Fibroblast of skin of right biceps (primary cell): Measurements from ENCODE around the gene NFYC.
"Not testable (repeated sequence)": the region's sequence is repeated elsewhere in the genome, so short reads cannot be mapped to it uniquely, and the experiment has no call there.

Experiments used
- DNase-seq: peaks from one replicate; pipeline ENCODE4 v3.0.0-alpha.2; 2013

NFYC gene

GRCh38 chr1:40708750-40709099 lies 17.2 kb downstream of the NFYC start:
- peak; percentile 86 for DNase-seq

- peak; percentile 96 for DNase-seq
These were observed 17.7 kb downstream of the NFYC start for GRCh38 chr1:40709100-40709801.

DNA sequence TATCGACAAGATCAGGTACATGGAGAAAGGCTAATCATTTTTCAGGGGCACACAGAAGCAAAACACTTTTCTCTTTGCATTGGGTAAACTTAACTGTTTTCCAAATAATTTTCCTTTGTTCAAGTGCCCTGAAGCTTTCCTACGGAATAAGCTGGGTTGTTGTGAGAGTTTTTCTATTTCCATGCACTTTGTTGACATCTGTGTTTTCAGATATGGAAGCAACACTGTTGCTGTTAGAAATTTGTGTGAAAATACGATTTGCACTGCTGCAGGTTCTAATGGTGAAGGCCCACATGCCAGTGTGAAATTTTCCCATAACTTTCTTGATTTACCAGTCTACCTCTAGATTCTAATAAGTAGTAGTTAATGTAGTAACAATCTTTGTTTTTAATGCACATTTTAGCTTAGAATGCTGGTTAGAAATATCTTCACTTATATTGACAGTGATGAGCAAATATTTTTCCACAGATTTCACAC lies 18.3 kb downstream of the NFYC start:
- no peak for DNase-seq

- DNase-seq: peak; percentile 31
These were observed 19.2 kb downstream of the NFYC start for GRCh38 chr1:40710581-40711315.

GRCh38 chr1:40711465-40712404 lies 20.2 kb downstream of the NFYC start:
- DNase-seq: peak; percentile 73

GRCh38 chr1:40712405-40712944 lies 21.0 kb downstream of the NFYC start:
- no peak for DNase-seq

DNA sequence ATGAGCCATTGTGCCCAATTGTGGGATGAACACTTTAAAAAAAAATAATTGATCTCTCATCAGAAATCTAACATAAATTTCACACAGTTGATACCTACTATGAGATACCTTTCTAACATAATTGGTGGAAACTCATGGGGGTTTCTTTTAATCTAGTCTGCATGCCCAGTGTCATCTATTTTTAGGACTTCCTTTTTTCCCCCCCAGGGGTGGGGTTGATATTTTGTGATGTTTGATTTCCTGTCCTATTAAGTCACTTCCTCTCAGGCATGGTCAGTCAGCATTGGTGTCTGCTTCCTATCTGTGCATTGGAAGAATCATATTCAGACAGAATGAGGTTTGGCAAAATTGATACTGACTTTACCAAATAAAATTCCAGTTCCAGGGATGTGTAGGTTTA lies 21.5 kb downstream of the NFYC start:
- DNase-seq: peak; percentile 48

DNA sequence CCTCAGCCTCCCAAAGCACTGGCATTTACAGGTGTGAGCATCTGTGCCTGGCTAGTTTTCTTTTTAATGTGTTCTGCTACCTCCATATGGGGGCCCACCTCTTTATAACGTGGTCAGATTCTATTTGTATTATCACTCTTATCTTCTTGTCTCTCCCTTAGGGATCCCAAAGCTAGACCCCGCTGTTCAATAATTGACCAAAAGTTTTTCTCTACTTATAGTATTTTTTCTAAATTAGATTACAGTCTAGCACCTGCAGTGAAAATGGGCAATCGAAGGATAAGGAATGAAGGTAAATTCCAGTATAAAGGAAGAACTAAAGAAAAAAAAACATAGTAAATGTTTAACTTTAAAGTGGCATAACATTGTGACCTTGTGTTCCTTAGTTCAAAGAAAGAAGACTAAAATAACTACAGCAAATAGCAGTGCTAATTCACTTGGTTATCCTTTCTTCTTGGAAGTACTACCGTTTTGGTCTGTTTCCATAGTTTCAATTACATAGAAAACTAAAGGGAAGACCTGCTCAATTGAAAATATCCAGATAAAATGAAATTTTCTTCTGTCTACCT lies 24.1 kb downstream of the NFYC start:
- DNase-seq: no peak

DNA sequence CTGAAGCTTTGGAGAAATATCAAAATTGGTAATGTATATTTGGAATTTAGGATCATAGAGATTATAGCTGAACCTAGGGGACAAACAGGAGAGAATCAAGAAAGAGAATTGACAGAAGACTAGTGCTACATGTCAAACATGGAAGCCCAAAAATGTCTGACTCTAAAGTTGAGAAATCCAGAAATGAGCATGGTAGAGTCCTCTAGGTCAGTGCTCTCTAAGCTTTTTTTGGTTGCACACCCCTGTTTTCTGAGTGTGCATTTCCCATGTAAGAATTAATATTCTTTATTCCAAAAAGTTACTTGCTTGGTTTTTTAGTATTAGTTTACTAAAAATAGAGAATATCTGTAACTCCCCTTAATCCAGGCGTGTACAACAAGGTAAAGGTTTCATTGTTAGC lies 25.6 kb downstream of the NFYC start:
- DNase-seq: no peak

GRCh38 chr1:40717955-40718354 lies 26.5 kb downstream of the NFYC start:
- peak; percentile 21 for DNase-seq

DNA sequence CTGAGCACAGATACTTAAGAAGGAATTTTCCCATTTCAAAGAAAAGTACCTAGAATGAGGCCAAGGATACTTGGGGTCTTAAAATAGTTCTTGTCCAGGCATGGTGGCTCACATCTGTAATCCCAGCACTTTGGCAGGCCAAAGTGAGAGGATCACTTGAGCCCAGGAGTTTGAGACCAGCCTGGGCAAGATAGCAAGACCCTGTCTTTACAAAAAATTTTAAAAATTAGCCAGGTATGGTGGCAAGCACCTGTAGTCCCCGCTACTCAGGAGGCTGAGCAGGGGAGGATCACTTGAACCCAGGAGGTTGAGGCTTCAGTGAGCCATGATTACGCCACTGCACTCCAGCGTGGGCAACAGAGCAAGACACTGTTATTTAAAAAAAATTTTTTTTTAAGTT lies 29.0 kb downstream of the NFYC start:
- no peak for DNase-seq

GRCh38 chr1:40722622-40723021 lies 31.1 kb downstream of the NFYC start:
- DNase-seq: no peak

DNA sequence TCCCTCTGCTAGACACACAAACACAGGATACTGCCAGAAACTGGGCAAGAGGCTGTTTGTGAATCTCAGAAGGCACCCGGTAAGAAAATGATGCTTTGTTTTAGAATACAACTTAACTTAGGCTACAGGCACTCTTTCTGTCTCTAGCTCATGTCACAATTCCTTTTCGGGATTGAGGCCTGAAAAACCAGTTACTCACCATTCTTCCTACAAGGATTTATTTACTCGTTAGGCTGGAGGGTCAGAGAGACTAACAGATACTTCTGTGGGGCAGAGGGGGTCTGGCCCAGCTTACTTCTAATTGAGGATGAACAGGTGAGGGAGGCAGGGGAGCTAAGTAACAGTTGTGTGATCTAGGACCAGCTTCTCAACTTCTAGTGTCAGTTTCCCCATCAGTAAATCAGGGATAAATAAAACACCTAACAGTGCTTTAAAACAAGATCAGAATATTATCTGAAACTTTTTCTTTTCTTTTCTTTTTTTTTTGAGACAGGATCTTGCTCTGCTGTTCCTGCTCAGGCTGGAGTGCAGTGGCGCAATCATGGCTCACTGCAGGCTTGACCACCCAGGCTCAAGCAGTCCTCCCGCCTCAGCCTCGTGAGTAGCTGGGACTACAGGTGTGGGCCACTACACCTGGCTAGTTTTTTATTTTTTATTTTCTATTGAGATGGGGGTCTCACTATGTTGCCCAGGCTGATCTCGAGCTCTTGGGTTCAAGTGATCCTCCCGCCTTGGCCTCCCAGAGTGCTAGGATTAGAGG lies 31.9 kb downstream of the NFYC start:
- no peak for DNase-seq

- DNase-seq: peak; percentile 72
These were observed 36.2 kb downstream of the NFYC start for GRCh38 chr1:40727662-40728061.

DNA sequence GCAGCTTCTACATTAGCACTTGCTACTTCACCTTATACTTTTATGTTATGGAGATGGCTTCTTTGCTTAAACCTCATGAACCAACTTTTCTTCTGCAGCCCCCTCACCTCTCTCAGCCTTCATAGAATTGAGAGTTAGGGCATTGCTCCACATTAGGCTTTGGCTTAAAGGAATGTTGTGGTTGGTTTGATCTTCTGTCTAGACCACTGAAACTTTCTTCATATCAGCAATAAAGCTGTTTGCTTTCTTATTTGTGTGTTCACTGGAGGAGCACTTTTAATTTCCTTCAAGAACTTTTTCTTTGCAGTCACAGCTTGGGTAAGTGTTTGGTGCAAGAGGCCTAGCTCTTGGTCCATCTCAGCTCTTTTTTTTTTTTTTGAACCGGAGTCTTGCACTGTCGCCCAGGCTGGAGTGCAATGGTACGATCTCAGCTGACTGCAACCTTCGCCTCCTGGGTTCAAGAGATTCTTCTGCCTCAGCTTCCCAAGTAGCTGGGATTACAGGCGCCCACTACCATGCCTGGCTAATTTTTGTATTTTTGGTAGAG lies 37.9 kb downstream of the NFYC start:
- not testable (repeated sequence) for DNase-seq

DNA sequence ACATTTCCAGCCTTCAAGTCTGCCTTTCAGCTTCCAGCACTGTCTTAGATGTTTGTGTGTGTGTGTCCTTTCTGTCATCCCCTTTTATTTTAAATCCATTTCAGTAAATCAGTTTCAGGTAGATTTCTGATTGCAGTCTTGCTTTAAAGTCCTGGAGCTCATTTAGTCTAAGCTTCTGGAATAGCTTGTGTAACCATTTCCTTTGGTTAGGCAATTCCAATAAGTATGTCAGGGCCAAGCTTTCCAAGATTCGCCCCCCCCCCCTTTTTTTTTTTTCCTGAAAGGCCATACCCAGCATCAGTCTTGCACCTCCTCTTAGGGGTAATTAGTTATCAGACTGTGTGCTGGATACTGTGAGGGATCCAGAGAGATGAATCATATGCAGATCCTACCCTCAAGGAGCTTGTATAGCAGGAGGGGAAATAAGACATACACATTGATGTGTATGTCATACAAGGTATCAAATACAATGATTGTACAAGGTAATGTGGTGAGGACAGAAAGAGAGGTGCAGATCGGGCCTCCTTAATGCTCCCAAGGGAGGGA lies 41.3 kb downstream of the NFYC start:
- peak; percentile 24 for DNase-seq

GRCh38 chr1:40734882-40735628 lies 43.6 kb downstream of the NFYC start:
- DNase-seq: no peak

DNA sequence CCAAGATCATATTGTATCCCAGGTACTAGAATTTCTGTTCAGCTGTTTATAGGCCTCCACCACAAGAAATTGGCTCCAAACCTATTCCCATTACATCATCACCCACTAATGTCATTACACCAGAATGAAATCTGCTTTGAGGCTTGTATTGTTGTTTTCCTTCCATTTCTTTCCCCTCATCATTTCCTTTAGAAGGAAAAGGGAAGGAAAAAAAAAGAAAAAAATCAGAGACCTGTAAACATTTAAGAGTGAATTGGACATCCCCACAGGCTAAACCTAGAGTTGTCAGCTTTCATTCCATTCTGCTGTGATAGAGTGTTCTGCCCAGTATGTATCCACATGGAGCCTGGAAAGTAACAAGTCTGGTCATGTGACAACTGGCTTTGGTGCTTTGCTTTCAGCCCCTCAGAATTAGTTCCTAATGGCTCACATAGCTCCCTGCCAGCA lies 44.6 kb downstream of the NFYC start:
- DNase-seq: peak; percentile 55

GRCh38 chr1:40738831-40739230 lies 47.3 kb downstream of the NFYC start:
- DNase-seq: no peak

- DNase-seq: no peak
These were observed 48.0 kb downstream of the NFYC start for GRCh38 chr1:40739455-40740008.
